IMR-90 (cell line): ENCODE results near the gene LRRC37B. TPM values are rescaled to one million over a fixed set of nuclear protein-coding genes. Genes with fewer than 3 reads are reported as not detected.

Source experiments
- ATAC-seq: fragments of 200-7000 bp; cut with Tn5 transposase; 2 replicates; pipeline ENCODE4 v1.9.1; 2020; ENCODE audit warnings: low read depth, mild to moderate bottlenecking, moderate library complexity
- BruUV-seq: library from RNA; stranded (reverse); fragments of 400-500 nt; replicated peaks from 2 replicates; lab custom pipeline; 2021; lab: Mats Ljungman, UMichigan
- CTCF ChIA-PET: fragments of 300-600 bp; formaldehyde crosslinking; extraction: SDS; loops from one replicate; lab custom pipeline; 2021; ENCODE audit warnings: antibody characterized with exemption; lab: Yijun Ruan, JAX
- POLR2A ChIA-PET: fragments of 300-600 bp; sonication (Branson Sonifier 250); formaldehyde crosslinking; loops from one replicate; lab custom pipeline; 2022; ENCODE audit warnings: antibody characterized with exemption; ENCODE audit not compliant: unreplicated experiment; lab: Charles Lee
- DNase-seq: peaks from one replicate; pipeline ENCODE4 v3.0.0; 2013
- H2AFZ ChIP-seq: replicated peaks from 2 replicates; pipeline ENCODE3; 2013; ENCODE audit warnings: low read length, mild to moderate bottlenecking; ENCODE audit not compliant: poor library complexity
- H2AK5ac ChIP-seq: 2 replicates; pipeline ENCODE4 v1.6.1; 2013; ENCODE audit warnings: low read depth, low read length, inconsistent platforms
- H2AK9ac ChIP-seq: replicated peaks from 2 replicates; pipeline ENCODE3; 2013; ENCODE audit warnings: mild to moderate bottlenecking, low read depth, low read length, moderate library complexity; ENCODE audit not compliant: poor library complexity
- H2BK120ac ChIP-seq: 2 replicates; pipeline ENCODE4 v1.6.1; 2013; ENCODE audit warnings: low read depth, low read length, inconsistent platforms
- H2BK15ac ChIP-seq: 3 replicates; pipeline ENCODE4 v1.6.1; 2013; ENCODE audit warnings: low read depth, low read length, inconsistent platforms
- H2BK20ac ChIP-seq: 2 replicates; pipeline ENCODE4 v1.6.1; 2013; ENCODE audit warnings: low read depth, mild to moderate bottlenecking, inconsistent platforms, low read length, moderate library complexity
- H2BK5ac ChIP-seq: 2 replicates; pipeline ENCODE4 v1.6.1; 2013; ENCODE audit warnings: mild to moderate bottlenecking, low read depth, low read length, inconsistent platforms; ENCODE audit not compliant: poor library complexity, severe bottlenecking
- H3K14ac ChIP-seq: replicated peaks from 2 replicates; pipeline ENCODE4 v1.6.1; 2013; ENCODE audit warnings: low read depth, low read length, inconsistent platforms
- H3K18ac ChIP-seq: 2 replicates; pipeline ENCODE4 v1.6.1; 2013; ENCODE audit warnings: low read depth, low read length, control low read depth
- H3K23ac ChIP-seq: 2 replicates; pipeline ENCODE4 v1.6.1; 2013; ENCODE audit warnings: low read depth, low read length, inconsistent platforms
- H3K27ac ChIP-seq: 2 replicates; pipeline ENCODE4 v1.5.1; 2013; ENCODE audit warnings: mild to moderate bottlenecking, control low read depth, low read length; ENCODE audit not compliant: insufficient read depth
- H3K27me3 ChIP-seq: 2 replicates; pipeline ENCODE4 v1.6.1; 2013; ENCODE audit warnings: low read length; ENCODE audit not compliant: control insufficient read depth, insufficient read depth
- H3K36me3 ChIP-seq: 2 replicates; pipeline ENCODE4 v1.6.1; 2013; ENCODE audit warnings: low read length, mixed read lengths; ENCODE audit not compliant: control insufficient read depth, insufficient read depth
- H3K4ac ChIP-seq: 2 replicates; pipeline ENCODE4 v1.6.1; 2013; ENCODE audit warnings: low read depth, low read length, inconsistent platforms
- H3K4me1 ChIP-seq: 2 replicates; pipeline ENCODE4 v1.6.1; 2013; ENCODE audit warnings: low read length, mixed read lengths; ENCODE audit not compliant: control insufficient read depth, insufficient read depth
- H3K4me2 ChIP-seq: 2 replicates; pipeline ENCODE4 v1.6.1; 2013; ENCODE audit warnings: low read depth, mild to moderate bottlenecking, control low read depth, low read length, moderate library complexity
- H3K4me3 ChIP-seq: 2 replicates; pipeline ENCODE4 v1.5.1; 2013; ENCODE audit warnings: low read depth, mild to moderate bottlenecking, control low read depth, low read length, moderate library complexity; ENCODE audit not compliant: insufficient read depth
- H3K56ac ChIP-seq: 2 replicates; pipeline ENCODE4 v1.6.1; 2013; ENCODE audit warnings: low read length, inconsistent platforms; ENCODE audit not compliant: insufficient read depth; ENCODE audit errors: extremely low read depth
- H3K79me1 ChIP-seq, 2 experiments: 2 replicates each; pipeline ENCODE4 v1.6.1; 2013; ENCODE audit warnings: low read length in 2 of 2, inconsistent platforms in 1 of 2, low read depth in 1 of 2
- H3K9ac ChIP-seq: 2 replicates; pipeline ENCODE4 v1.6.1; 2013; ENCODE audit warnings: low read depth, low read length, control low read depth
- H3K9me1 ChIP-seq: 2 replicates; pipeline ENCODE4 v1.6.1; 2013; ENCODE audit warnings: low read length, inconsistent platforms; ENCODE audit not compliant: insufficient read depth
- H3K9me3 ChIP-seq: 2 replicates; pipeline ENCODE4 v1.6.1; 2013; ENCODE audit warnings: low read length; ENCODE audit not compliant: control insufficient read depth, insufficient read depth
- H4K20me1 ChIP-seq: 2 replicates; pipeline ENCODE4 v1.6.1; 2013; ENCODE audit warnings: low read length, inconsistent platforms; ENCODE audit not compliant: insufficient read depth
- H4K5ac ChIP-seq: 2 replicates; pipeline ENCODE4 v1.6.1; 2013; ENCODE audit warnings: mild to moderate bottlenecking, low read depth, low read length, control low read depth
- H4K8ac ChIP-seq, 2 experiments: 2 replicates each; pipeline ENCODE4 v1.6.1; 2013; ENCODE audit warnings: low read depth in 2 of 2, low read length in 2 of 2, control low read depth in 1 of 2, inconsistent platforms in 1 of 2
- H4K91ac ChIP-seq: 2 replicates; pipeline ENCODE4 v1.6.1; 2013; ENCODE audit warnings: low read depth, low read length, inconsistent platforms; ENCODE audit not compliant: insufficient read depth
- CHD1 ChIP-seq: IDR thresholded peaks from 2 replicates; pipeline ENCODE4 v1.6.1; 2012; ENCODE audit warnings: low read depth, low read length, improper control_type of control experiment
- WGBS, 2 experiments: methylation state at CpG; one replicate each; pipeline versions ENCODE4 v1.1.5 to v1.1.7; 2013; ENCODE audit warnings: missing lambda C conversion rate in 2 of 2; ENCODE audit not compliant: insufficient read length in 1 of 2; ENCODE audit errors: extremely low coverage in 2 of 2; 5-methylcytosine and 5-hydroxymethylcytosine counted together
- dilution Hi-C: fragments of 300-500 bp; cut with HindIII; formaldehyde crosslinking; loops from one replicate; pipeline ENCODE4 v1.14.3; 2018; ENCODE audit warnings: low sequenced_read_pairs; ENCODE audit not compliant: unreplicated experiment
- in situ Hi-C: fragments of 300-500 bp; cut with MboI; formaldehyde crosslinking; loops from 3 replicates; pipeline ENCODE4 v1.14.3; 2019; ENCODE audit warnings: low sequenced_read_pairs, inconsistent platforms, mixed read lengths
- intact Hi-C: fragments of 100-400 bp; cut with micrococcal nuclease; formaldehyde crosslinking; loops from 2 replicates; pipeline ENCODE4 v1.10.0; 2022
- polyA plus RNA-seq, 3 experiments: library from polyadenylated mRNA; depleted of rRNA; stranded (reverse); fragments of >200 nt; gene quantifications; 2 replicates each; pipeline ENCODE4 v1.2.3, GENCODE V29; 2012; ENCODE audit warnings: low replicate concordance in 1 of 3
- total RNA-seq: library from RNA; depleted of rRNA; stranded (reverse); fragments of >200 nt; gene quantifications from 2 replicates; pipeline ENCODE4 v1.2.3, GENCODE V29; 2012
- TF ChIP-seq, protein P1 (sequence below): fragments of 150-350 bp; IDR thresholded peaks from 2 replicates; pipeline ENCODE4 v1.6.1; 2017; ENCODE audit warnings: mild to moderate bottlenecking, antibody characterized with exemption, low read length, low read depth

The LRRC37B gene
- total and polyA plus RNA-seq, 2 of the 4 experiments (the other 2 are of a cell fraction): 4.3 to 7.2 TPM

DNA sequence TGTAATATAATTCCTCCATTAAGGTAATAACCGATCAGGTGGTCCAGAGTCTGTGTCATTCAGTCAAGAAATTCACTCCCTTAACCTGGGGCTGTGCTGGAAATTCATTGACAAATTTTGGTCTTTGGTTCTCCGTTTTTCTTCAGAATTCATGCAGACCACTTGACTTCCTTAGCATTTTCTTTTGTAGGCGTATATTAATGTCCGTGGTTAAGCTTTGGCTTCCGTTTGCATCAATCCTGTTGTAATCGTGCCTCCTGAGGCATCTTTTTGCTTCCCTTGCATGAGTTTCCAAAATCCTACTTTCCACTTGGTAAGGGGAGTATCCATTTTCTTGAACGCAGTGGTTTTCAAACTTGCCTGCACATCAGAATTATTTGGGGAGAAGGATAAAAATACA, 9.0 kb downstream of the LRRC37B start:
- Histone ChIP-seq H2BK120ac (no peak overlapping the region), H3K18ac (no peak overlapping the region), H2BK20ac (no peak overlapping the region), H3K9ac (no peak overlapping the region), H3K79me1 (peaks cover 11 to 28% of the 10 kb centered on the region in 2 experiments; a peak in 3 of 4 replicates), H3K4ac (no peak overlapping the region), H3K27ac (no peak overlapping the region), H3K14ac (no peak overlapping the region), H2BK15ac (no peak overlapping the region), H2AK5ac (no peak overlapping the region), H4K20me1 (peaks cover 8% of the 10 kb centered on the region; the same call in 1 of the 2 replicates), H3K4me1 (no peaks in the 10 kb centered on the region), H2BK5ac (no peak overlapping the region), H3K4me3 (no peak overlapping the region), H4K5ac (no peak overlapping the region), H3K23ac (no peak overlapping the region), H3K9me1 (no peaks in the 10 kb centered on the region), H4K91ac (no peak overlapping the region), H2AK9ac (no peak overlapping the region), H4K8ac (no peak overlapping the region), H3K36me3 (peaks cover 10% of the 10 kb centered on the region), H3K56ac (no peak overlapping the region), H3K27me3 (no peaks in the 10 kb centered on the region), H2AFZ (no peak overlapping the region), H3K4me2 (no peak overlapping the region), H3K9me3 (no peaks in the 10 kb centered on the region)
- BruUV-seq: no TSS peak
- POLR2A ChIA-PET: no interaction called here
- TF ChIP-seq CHD1: no peak
- TF ChIP-seq, protein P1, sequence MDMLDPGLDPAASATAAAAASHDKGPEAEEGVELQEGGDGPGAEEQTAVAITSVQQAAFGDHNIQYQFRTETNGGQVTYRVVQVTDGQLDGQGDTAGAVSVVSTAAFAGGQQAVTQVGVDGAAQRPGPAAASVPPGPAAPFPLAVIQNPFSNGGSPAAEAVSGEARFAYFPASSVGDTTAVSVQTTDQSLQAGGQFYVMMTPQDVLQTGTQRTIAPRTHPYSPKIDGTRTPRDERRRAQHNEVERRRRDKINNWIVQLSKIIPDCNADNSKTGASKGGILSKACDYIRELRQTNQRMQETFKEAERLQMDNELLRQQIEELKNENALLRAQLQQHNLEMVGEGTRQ: no peak
- intact Hi-C loops: no loop called here
- CTCF ChIA-PET: no interaction called here
- DNase-seq (no peak), ATAC-seq (no peak)
- in situ Hi-C loops: no loop called here
- dilution Hi-C loops: no loop called here
- 50% methylated on average over 1 of the region's 7 CpGs; no CpG with 5 or more reads in 1 of the 2 experiments for WGBS, 2 experiments
